T-helper 1 cell treated with Interleukin-12 subunit alpha and Interleukin-12 subunit beta and Interleukin-4 antibody, amounts not matched to agents 30 ng/mL and 1 ng/mL, for 36 hours (primary cell): ENCODE results near the gene BCL11A. TPM values are rescaled to one million over a fixed set of nuclear protein-coding genes. Genes with fewer than 3 reads are reported as not detected.

Experiments used
- intact Hi-C: fragments of 100-400 bp; cut with micrococcal nuclease; formaldehyde crosslinking; loops from one replicate; pipeline ENCODE4 v1.15.1; 2024
- total RNA-seq: library from RNA; stranded (reverse); gene quantifications from 2 replicates; pipeline ENCODE4 v1.2.3, GENCODE V29; 2022

The BCL11A gene
- total RNA-seq, 1 donor from 2014 or later: not detected

DNA sequence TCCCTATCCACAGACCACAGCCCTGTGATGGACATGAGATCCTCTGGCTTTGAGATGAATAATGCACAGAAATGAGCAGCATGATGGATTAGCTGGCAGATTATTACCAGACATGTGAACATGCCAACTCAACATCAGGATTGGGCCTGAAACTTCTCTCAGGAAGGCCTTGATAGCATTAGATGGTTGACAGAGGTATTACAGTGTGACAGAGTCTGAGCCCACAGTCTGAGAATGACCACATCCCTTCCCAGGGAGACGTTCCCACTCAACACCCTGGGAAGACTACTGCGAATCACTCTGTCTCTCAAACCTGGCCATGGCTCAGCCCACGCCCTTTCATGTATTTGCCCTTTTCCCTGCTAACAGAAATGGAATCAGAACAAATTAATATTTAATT lies 66.9 kb downstream of the BCL11A start:
- intact Hi-C loops: no loop called here

DNA sequence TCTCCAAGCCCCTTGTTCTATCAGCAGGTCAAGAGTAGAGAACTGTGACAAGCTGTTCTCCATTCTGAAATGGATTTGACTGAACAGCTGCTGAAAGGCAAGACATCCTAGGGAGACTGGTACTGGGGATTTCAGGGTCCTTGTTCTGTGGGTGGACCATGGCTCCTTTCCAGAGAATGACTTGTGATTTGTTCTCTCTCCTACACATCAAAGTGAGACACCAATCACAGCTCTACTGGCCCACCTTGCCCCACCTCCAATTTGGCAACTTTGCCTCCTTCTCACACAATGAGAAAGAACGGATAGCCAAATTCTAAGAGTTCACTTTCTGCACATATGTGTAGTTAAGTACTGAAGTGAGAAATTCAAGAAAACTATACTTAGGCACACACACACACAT lies 67.4 kb downstream of the BCL11A start:
- intact Hi-C loops: no loop called here

DNA sequence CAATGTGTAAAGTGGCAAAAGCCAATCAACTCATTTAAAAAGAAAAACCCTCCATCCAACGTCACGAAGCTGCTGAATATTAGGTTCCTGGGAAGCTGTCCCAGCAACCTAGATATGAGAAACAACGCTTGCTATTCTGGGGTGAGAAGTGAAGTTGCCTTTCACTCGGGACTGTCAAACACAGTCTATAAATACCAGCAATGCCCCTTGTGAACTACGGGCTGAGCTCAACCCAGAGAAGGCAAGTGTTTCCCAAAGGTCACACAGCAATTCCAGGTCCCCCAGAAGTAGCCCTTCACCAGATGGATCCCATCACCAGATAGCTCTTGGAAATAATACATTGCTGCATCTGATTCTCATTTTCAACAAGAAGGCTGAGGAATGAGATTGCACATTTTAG lies 67.9 kb downstream of the BCL11A start:
- intact Hi-C loops: no loop called here

DNA sequence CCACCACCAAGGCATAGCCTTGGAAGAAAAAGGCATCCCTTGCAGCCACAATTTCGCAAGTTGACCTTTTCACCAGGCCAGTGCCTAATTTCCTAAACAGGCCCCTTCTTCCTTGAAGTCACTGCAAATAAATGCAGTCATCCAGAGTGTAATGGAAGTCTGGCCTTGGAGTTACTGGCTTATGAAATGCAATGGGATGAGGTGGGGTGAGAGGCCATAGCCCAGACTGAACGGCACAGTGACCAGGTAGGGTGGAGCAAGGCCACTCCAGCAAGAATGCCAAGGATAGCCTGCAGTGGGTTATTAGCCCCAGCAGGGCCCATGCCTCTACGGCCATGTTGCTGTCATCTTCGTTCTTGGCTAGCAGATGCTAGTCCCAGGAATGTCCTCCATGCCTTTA lies 68.4 kb downstream of the BCL11A start:
- intact Hi-C loops: no loop called here

DNA sequence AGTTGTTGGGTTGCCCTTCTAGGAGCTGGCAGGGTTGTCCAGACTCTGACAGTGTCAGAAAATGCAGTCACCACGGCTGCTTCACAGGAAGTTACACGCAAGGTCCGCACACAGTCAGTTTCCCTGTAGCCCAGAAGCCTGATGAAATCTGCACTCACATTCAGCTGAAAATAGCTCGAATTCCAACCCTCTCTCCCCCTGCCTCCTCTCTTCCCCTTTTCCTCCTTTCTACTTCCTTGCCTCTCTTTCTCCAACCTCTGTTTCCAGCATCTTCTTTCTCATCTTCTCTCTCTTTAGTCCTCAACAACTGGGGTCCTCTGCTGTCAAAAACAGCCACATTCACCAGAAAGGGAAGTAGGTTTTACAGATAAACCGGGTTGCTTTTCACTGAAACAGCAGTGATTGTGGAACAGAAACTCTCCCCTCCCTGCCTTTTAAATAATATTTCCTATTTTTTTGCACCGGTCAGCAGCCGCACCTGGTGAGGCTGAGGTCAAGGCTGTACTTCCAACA lies 69.3 kb downstream of the BCL11A start:
- intact Hi-C loops: no loop called here

DNA sequence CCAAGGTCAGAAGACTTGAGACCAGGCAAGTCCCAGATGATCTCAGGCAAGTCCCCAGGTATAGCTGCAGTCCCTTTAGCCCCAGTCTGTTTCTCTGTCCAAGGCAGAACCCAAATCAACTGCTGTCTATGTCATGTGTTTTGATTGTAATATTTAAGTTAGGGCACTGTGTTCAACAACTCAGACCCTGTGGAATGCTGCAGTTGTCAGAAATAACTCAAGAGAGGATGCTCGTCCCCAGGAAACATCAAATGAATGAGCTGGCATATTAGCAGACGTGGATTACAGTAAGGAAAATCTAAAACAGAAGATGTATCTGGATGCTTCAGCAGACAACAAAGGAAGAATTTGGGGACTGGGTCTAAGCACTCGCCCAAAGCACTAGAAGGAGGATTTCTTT lies 70.1 kb downstream of the BCL11A start:
- intact Hi-C loops: loop anchor here (1.0 kb wide), 1 partner anchor 37 kb away; no protein-coding TSS in a partner anchor

DNA sequence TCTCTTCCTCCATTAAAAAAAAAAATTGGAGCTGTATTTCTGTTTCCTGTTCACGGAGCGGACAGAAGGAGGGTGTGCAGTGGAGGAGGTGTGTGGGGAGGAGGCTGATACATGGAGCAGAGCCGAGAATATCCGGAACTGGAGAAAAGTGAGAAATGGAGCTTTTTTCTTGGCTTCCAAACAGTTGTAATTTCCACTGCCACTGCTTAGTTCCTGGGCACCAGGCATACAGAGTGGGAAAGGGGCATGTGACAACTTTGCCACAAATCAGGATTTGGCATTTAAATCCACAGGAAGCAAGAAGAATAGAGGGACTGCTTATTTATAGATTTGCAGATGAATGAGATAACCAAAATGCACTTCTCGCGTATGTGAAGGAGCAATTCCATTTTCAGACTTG lies 71.2 kb downstream of the BCL11A start:
- intact Hi-C loops: no loop called here

DNA sequence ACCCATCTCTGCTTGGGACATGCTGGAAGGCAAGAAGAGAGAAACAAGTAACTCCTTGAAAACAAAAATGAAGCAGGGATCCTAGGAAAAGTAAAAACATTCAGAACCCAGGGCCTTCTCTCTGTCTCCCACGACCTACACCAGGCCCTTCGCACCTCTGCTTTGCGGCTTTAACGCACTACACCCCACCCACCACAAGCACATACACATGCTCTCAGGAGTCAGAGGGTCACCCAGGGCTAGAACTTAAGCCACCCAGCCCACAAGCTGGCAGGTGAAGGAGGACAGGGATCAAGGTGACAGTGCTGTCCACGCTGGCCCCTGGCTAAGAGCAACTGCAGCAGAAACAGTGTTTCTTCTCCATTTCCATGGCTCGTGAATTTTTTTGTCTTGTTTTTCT lies 72.2 kb downstream of the BCL11A start:
- intact Hi-C loops: no loop called here

DNA sequence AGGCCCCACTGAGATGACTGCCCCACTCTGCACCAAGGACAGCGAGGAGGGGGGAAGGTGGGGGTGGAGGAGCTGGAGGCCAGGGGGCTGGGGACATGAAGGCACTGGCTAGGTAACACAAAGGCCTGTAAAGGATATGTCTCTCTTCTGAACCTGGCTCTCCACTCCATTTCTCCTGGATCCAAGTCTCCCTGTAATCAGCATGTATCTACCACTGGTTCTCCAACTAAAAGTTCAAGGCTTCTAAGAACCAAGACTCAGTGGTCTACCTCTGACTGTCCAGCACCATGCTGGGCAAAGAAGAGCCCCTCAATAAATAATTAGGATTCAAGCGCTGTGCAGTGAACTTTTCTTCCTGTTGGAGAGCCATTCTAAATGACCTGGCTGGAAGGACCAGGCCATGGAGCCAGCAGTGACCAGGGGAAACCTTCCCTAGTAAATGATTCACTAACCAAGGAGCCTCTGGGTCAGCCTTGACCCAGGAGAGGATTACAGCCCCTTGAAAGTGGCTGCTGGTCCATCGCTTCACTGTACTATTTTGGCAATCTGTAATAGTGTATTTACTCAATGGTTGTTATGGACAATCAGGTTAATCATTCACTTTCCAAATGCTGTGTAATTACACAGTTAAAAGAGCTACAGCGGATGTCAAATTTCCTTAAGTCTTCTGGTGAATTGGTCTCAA lies 73.2 kb downstream of the BCL11A start:
- intact Hi-C loops: no loop called here

DNA sequence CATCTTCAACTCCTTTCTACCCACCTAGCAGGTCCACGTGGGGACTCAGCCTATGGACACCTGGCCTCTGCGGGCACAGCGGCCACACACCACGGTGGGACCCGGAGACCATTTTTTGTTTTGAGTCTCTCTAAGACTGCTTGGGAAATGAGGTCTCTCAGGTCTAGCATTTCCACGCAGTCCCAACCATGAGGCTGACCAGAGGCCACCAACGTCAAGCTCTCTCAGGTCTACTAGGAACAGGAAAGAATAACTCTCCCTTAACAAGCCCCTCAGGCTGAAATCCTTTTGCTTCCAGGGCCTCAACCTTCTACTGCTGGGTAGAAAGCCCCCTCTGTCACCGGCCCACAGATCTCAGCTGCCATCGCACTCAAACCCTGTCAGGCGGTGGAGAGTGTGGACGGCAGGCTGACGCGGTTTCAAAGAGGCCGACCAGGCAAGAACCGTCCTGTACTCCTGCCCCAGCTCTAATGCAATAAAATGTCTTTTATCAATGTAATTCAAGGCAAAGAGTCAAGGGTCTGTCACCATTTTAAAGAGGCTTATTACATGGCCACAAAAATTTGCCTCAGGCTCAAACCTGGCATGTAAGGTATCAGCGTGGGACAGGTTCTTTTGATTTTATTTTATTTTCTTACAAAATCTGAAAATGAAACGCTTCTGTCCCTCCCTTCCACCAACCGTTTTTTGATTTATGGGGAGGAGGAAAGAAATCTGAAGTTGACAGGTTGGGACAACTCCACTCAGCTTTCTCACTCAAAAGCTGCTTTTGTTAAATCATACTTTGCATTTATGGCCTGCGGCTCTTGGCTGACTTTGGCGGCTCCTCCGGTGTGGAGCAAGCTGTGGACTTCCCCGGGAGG lies 74.0 kb downstream of the BCL11A start:
- intact Hi-C loops: no loop called here

DNA sequence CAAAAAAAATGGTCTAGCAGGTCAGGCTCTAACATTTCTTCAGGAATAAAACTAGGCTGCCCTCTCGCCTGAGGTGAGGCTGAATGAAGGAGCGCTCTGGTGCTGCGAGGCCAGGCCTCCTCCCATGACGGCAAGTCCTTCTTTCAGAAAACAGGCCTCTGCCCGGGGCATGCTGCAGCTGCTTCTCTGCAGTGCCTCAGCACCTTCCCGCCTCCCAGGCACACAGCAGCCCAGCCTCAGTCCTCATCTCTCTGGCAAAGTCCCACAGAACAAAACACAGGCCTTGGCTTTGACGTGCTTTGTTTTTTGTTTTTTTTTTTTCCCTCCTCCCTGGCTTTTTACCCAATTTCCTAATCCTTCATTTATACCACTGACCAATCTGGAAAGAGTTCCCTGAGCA lies 74.8 kb downstream of the BCL11A start:
- intact Hi-C loops: no loop called here

DNA sequence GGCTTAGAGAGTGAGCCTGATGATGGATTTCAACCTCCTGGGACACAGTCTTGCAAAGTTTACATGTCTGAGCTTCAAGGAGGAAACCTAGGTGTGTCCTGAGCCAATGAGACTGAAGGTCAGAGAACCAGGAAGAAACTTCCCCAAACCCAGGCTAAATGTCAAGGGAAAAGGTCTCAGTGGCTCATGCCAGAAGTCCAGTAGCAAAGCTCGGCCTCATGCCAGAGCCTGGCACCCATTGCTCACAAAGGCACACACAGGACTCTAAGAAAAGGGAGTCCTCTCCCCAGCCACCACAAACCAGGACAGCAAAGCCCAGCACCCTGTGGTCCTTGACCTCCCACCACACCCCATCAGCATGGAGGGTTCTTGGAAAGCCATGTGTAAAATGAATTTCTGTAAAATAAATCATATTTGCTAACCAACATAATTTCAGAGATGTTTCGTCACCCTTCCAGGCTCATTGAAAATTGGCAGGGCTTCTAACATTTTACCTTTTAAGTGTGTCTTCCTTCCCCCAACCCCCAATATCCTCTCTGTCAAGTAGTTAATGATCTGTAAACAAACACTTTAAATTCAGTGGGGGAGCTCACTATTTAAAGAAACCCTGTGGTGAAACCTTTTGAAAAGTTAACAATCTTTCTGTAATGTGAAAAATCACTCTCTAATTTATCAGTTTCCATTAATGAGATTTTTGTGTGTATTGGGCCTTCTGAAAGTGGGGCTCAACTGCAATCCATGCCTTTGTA lies 77.1 kb downstream of the BCL11A start:
- intact Hi-C loops: no loop called here

DNA sequence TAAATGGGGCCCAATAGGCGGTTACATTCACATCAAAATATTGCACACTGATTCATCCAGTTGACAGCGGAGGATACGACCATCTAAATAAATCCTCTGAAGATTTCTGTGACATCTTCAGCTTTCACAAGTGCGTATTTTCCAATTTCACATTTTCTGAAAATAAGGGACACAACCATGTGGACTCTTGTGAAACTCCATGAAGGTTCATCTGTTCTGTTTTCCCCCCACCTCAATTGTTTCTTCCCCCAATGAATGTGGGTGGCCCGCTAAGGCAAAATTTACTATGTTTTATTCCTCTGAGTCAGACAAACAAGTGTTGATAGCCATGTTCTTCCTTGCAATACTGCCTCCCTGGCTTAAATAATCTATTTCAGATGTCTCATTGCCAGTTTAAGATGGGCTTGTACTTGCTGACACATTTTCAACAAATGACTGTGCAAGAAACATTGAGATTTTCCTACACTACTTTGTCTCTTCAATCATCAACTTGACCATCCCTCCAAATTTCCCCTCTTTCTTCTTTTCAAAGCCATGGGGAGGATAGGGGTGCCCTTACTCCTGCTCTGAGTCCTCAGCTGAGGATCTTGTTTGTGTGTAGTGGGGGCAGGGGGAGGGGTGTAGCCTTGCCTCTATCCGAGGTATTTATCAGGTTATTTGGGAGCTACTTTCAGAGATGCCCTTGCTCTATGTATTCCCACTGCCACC lies 78.2 kb downstream of the BCL11A start:
- intact Hi-C loops: no loop called here

DNA sequence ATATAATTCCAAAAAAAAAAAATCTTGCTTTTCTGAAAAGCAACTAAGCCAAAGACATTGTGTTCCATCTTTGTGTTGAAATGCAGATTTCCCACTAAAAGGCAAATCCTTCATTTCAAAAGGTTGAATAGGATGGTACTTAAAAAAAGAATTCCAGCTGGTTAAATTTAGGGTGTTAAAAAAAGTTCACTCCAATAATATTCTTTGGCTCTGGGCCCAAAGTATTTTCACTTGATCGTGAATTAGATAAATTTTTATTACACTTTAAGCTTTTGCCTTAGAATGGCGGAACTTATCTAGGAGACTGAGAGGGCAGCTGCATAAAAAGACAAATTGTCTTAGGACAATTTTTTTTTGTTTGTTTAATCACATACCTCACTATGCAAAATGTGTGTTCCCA lies 79.2 kb downstream of the BCL11A start:
- intact Hi-C loops: no loop called here

DNA sequence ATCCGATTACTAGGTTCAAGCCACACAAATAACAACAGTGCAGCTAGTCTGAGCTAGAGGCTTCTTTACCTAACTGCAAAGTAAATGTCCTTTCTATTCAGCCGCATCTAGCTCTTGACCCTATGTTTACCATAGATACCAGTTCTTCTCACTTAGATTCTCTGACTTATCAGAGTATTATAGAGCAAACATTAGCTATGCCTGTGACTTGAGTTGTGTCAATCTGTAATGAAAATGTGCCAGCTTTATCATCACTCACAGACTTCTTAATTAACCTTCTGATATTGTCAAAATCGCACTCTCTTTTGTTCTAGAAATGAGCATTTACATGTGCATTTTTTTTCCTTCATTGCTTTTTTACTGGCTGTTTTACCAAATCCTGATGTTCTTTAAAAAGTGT lies 79.9 kb downstream of the BCL11A start:
- intact Hi-C loops: no loop called here

DNA sequence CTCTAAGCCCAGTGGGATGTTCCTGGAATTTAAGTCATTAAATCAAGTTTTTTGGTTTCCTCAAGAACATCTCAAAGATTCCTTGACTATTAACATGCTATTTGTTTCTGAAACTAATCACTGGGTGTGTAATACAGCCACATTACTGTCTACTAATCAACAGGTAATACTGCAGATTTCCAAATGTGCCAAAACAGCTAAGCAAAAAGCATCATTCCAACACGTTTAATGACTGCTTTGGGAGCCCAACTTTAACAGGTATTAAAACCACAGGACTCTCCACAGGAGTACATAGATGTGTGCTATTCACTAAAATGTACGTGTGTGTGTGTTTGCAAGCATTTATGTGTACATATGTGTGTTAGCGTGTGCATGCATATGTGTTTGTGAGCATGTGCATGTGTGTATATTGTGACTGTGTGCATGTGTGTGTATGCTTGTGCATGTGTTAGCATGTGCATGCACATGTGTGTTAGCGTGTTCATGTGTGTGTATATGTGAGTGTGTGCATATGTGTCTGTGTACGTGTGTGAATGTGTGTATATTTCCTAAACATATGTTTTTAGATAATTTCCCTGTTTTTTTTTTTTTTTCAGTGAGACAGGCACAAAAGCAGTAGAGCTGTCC lies 80.7 kb downstream of the BCL11A start:
- intact Hi-C loops: no loop called here

DNA sequence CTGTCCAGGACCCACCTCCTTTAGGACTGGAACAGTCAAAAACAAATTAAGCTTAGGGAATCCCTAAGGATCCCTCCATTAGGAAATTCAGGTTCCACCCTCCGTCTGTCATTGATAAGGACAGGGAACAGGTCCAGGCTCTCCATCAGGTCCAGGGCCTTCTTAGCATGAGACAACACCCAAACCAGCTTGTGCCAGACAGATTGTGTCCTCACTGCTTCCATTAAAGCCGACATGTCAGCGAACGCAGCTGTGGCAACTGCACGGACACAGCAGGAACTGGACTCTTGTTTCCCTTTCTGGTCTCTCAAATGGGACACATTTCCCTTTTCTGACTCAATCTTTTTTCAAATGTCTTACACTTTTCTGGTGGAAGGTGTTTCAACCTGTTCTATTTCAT lies 81.4 kb downstream of the BCL11A start:
- intact Hi-C loops: no loop called here

DNA sequence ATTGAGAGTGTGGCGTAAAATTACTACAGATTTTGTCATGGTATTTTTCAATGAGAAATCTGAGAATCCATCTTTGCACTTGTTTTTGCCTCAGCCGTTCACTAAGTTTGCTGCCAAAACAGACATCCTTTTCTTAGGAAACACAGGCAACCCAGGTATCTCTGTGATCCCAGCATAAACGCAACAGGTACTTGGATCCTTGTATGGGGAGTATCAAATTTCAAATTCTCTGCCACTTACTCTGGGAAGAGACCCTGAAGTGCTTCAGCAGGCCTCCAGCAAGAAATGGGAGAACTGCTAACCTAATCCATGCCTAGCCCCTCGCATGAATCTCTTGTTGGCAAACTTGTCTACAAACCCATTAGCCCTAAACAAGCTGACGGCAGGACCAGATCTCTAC lies 83.1 kb downstream of the BCL11A start:
- intact Hi-C loops: no loop called here

DNA sequence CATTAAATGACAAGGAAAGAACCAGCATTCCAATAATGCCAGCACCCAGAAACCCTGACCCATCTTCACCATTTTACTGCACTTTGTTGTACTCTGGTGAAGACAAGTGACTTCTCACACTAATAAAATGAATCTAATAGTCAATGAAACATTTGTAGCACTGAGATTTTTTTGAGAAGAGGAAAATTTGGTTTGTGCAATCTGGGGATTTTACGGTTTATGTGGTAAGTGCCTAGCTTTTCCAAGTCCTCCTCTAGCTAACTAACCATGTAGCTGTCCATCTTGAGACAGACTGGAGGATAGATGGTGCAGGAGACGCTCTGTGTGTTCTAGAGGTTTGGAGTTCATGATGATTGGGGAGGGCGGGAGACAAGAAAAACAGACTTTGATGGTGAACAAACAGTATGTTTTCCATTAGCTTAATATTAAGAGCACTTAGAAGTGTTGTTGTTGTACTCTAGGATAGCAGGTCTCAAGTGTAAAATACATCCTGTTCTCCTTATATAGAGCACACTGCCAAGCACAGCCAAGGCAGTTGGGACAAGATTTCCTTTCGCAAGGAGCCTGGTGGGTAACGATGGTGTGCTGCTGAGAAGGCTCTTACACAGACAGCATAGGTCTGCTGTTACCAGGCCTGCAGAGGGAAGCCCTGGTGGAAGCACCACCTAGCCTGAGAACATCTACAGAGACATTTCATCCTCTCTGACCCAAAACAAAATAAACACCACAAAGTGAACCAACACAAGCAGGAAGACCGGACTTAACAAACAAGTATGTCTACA lies 83.7 kb downstream of the BCL11A start:
- intact Hi-C loops: no loop called here
